Astrocyte (in vitro differentiated cells and primary cell): Measurements from ENCODE around the gene CAPN12. TPM values are rescaled to one million over a fixed set of nuclear protein-coding genes. Genes with fewer than 3 reads are reported as not detected.

ENCODE experiments used
- DNase-seq: peaks from one replicate; pipeline ENCODE4 v3.0.0-alpha.2; 2010; ENCODE audit warnings: low read depth
- FAIRE-seq: peaks from 2 replicates; lab custom pipeline; 2011; peaks lifted over from hg19 to GRCh38; lab: Jason Lieb, UNC
- H2AFZ ChIP-seq: 2 replicates; pipeline ENCODE4 v1.6.0; 2012; ENCODE audit warnings: low read depth, low read length, inconsistent platforms
- H3K27ac ChIP-seq: 2 replicates; pipeline ENCODE4 v1.5.1; 2011; ENCODE audit warnings: low read depth, low read length, inconsistent platforms
- H3K27me3 ChIP-seq: 2 replicates; pipeline ENCODE4 v1.6.0; 2011; ENCODE audit warnings: low read length, inconsistent platforms; ENCODE audit not compliant: insufficient read depth
- H3K36me3 ChIP-seq: 2 replicates; pipeline ENCODE4 v1.5.1; 2011; ENCODE audit warnings: low read length, inconsistent platforms; ENCODE audit not compliant: insufficient read depth
- H3K4me1 ChIP-seq: 2 replicates; pipeline ENCODE4 v1.5.1; 2011; ENCODE audit warnings: low read length, inconsistent platforms; ENCODE audit not compliant: insufficient read depth
- H3K4me2 ChIP-seq: 2 replicates; pipeline ENCODE4 v1.6.0; 2012; ENCODE audit warnings: low read length, inconsistent platforms
- H3K4me3 ChIP-seq: 2 replicates; pipeline ENCODE4 v1.5.1; 2011; ENCODE audit warnings: low read depth, mild to moderate bottlenecking, low read length, inconsistent platforms; ENCODE audit not compliant: insufficient read depth
- H3K79me2 ChIP-seq: 2 replicates; pipeline ENCODE4 v1.6.0; 2012; ENCODE audit warnings: mild to moderate bottlenecking, low read length, inconsistent platforms; ENCODE audit not compliant: insufficient read depth
- H3K9ac ChIP-seq: 2 replicates; pipeline ENCODE4 v1.6.0; 2012; ENCODE audit warnings: mild to moderate bottlenecking, low read length, inconsistent platforms
- H3K9me3 ChIP-seq: 2 replicates; pipeline ENCODE4 v1.5.1; 2012; ENCODE audit warnings: low read depth, mild to moderate bottlenecking, low read length, inconsistent platforms; ENCODE audit not compliant: insufficient read depth
- H4K20me1 ChIP-seq: 2 replicates; pipeline ENCODE4 v1.6.0; 2012; ENCODE audit warnings: low read length, inconsistent platforms; ENCODE audit not compliant: insufficient read depth
- H3K27ac Mint-ChIP-seq: one replicate; pipeline ENCODE4 v1.8.0; 2021; ENCODE audit warnings: mild to moderate bottlenecking, mixed read lengths; ENCODE audit not compliant: unreplicated experiment
- H3K27me3 Mint-ChIP-seq: one replicate; pipeline ENCODE4 v1.8.0; 2021; ENCODE audit warnings: low read depth, mixed read lengths; ENCODE audit not compliant: unreplicated experiment
- H3K36me3 Mint-ChIP-seq: one replicate; pipeline ENCODE4 v1.8.0; 2021; ENCODE audit warnings: low read depth, mixed read lengths; ENCODE audit not compliant: unreplicated experiment
- H3K4me1 Mint-ChIP-seq: one replicate; pipeline ENCODE4 v1.8.0; 2021; ENCODE audit warnings: low read depth, mixed read lengths; ENCODE audit not compliant: unreplicated experiment
- H3K4me3 Mint-ChIP-seq: one replicate; pipeline ENCODE4 v1.8.0; 2021; ENCODE audit warnings: mild to moderate bottlenecking, moderate library complexity, mixed read lengths; ENCODE audit not compliant: unreplicated experiment
- H3K9me3 Mint-ChIP-seq: one replicate; pipeline ENCODE4 v1.8.0; 2021; ENCODE audit warnings: mild to moderate bottlenecking, mixed read lengths; ENCODE audit not compliant: unreplicated experiment
- CTCF ChIP-seq: IDR thresholded peaks from 2 replicates; pipeline ENCODE4 v1.5.1; 2011; ENCODE audit warnings: low read depth, mild to moderate bottlenecking, inconsistent platforms, low read length, moderate library complexity; ENCODE audit not compliant: insufficient read depth
- EZH2 ChIP-seq: IDR thresholded peaks from 2 replicates; pipeline ENCODE4 v1.6.1; 2012; ENCODE audit warnings: mild to moderate bottlenecking, low read length, inconsistent platforms; ENCODE audit not compliant: insufficient read depth
- total RNA-seq: library from RNA; stranded (reverse); gene quantifications from 2 replicates; pipeline ENCODE4 v1.2.1, GENCODE V29; 2021

CAPN12 gene
- total RNA-seq, 1 donor from 2014 or later: 4.6 TPM

DNA sequence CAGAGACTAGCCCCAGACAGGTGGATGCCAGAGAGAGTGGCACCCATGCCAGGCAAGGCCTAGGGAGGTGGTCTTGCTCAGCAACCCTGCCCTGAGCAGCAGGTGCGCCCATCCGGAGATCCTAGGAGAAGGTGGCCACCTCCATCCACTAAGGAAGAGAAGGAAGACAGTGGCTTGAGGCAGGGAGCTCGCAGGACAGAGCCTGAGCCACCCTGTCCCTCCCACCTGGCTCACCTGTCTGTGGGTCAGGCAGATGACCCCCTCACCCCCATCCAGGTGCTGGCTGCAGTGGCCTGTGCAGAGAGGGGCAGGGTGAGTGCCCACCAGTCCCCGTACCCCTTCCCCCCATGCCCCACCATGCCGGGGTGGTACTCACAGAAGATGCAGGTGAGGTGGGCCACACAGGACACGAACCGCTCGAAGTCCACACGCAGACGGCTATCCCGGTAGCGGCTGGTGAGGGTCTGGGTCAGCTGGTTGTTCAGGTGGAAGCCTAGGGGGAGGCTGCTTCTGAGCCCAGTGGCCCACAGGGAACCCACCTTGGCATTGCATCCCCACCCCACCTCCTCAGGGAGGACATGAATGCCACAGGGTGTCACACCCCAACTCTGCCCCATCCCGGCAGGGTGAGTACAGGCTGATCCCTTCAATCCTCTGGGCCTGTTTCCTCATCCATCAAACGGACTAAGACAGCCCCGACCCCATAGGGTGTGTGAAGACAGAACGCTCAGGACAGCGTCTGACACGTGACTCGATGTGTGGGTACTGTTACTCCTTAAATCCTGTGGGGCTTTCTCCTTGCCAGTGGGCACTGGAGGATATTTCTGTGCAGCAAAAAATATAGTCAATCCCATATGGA, 13.3 kb downstream of the CAPN12 start:
- Histone ChIP-seq H3K27ac (no peak overlapping the region), H4K20me1 (peaks cover 62% of the 10 kb centered on the region), H3K27me3 (no peaks in the 10 kb centered on the region), H3K9me3 (no peaks in the 10 kb centered on the region), H3K4me2 (no peak overlapping the region), H2AFZ (no peak overlapping the region), H3K4me1 (peaks cover 33% of the 10 kb centered on the region), H3K79me2 (peaks cover 16% of the 10 kb centered on the region), H3K9ac (no peak overlapping the region), H3K36me3 (peaks cover 30% of the 10 kb centered on the region), H3K4me3 (no peak overlapping the region)
- peaks cover 23% of the 10 kb centered on the region for H3K36me3 Mint-ChIP-seq
- peaks cover 1% of the 10 kb centered on the region for H3K4me1 Mint-ChIP-seq
- TF ChIP-seq CTCF (no peak), EZH2 (no peak)
- H3K9me3 Mint-ChIP-seq: no peaks in the 10 kb centered on the region
- FAIRE-seq (no peak), DNase-seq (no peak)
- H3K27ac Mint-ChIP-seq: peak overlapping the region; percentile 26
- no peaks in the 10 kb centered on the region for H3K27me3 Mint-ChIP-seq
- H3K4me3 Mint-ChIP-seq: no peak overlapping the region

DNA sequence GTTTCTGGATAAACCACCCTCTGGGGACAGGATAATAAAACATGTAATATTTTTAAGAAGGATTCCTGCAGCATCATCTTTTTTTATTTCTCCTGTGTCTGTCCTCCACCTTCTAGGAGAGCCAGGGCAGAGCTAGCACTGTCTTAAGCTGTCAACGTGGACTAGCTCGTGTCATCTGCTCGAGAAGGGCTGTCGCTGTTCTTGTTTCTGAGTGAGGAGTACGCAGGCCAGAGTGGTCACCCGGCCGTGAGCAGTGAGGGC, 13.9 kb downstream of the CAPN12 start:
- no peak overlapping the region for H3K27ac ChIP-seq
- H3K27ac Mint-ChIP-seq: peak overlapping the region; percentile 81
- H4K20me1 ChIP-seq: peaks cover 66% of the 10 kb centered on the region
- peaks cover 23% of the 10 kb centered on the region for H3K36me3 Mint-ChIP-seq
- H3K4me1 Mint-ChIP-seq: peaks cover 1% of the 10 kb centered on the region
- H3K4me3 ChIP-seq: no peak overlapping the region
- H3K4me3 Mint-ChIP-seq: no peak overlapping the region
- no peaks in the 10 kb centered on the region for H3K9me3 Mint-ChIP-seq
- no peak overlapping the region for H3K4me2 ChIP-seq
- no peaks in the 10 kb centered on the region for H3K9me3 ChIP-seq
- peaks cover 33% of the 10 kb centered on the region for H3K4me1 ChIP-seq
- peaks cover 34% of the 10 kb centered on the region for H3K36me3 ChIP-seq
- H3K9ac ChIP-seq: no peak overlapping the region
- H3K27me3 Mint-ChIP-seq: no peaks in the 10 kb centered on the region
- DNase-seq: no peak
- TF ChIP-seq CTCF: no peak
- TF ChIP-seq EZH2: no peak
- H2AFZ ChIP-seq: no peak overlapping the region
- no peaks in the 10 kb centered on the region for H3K27me3 ChIP-seq
- H3K79me2 ChIP-seq: peaks cover 16% of the 10 kb centered on the region
- no peak for FAIRE-seq
